Endometrial microvascular endothelial cells (primary cell): ENCODE data around the gene RIPK3. TPM values are rescaled to one million over a fixed set of nuclear protein-coding genes. Genes with fewer than 3 reads are reported as not detected.
"Not testable (repeated sequence)": the region's sequence is repeated elsewhere in the genome, so short reads cannot be mapped to it uniquely, and the experiment has no call there.

Experiments
- in situ Hi-C: cut with HindIII; loops from 2 replicates; pipeline ENCODE4 v1.10.0; 2017; ENCODE audit warnings: low sequenced_read_pairs, low pct_unique_long_range_greater_than_20kb; ENCODE audit errors: inconsistent ontology term
- total RNA-seq: library from RNA; depleted of rRNA; stranded (reverse); fragments of >200 nt; gene quantifications from one replicate; pipeline ENCODE4 v1.2.3, GENCODE V29; 2015; ENCODE audit errors: inconsistent ontology term

Gene RIPK3
- total RNA-seq, 1 donor from 2014 or later = 7.2 TPM

GRCh38 chr14:24329736-24330135, 10.1 kb downstream of the RIPK3 start:
- in situ Hi-C loops = no loop called here

- in situ Hi-C loops = no loop called here
Observed at GRCh38 chr14:24329073-24329663, 10.6 kb downstream of the RIPK3 start.

GRCh38 chr14:24327914-24328313, 11.9 kb downstream of the RIPK3 start:
- in situ Hi-C loops = not testable (repeated sequence)

GRCh38 chr14:24327303-24327702, 12.5 kb downstream of the RIPK3 start:
- in situ Hi-C loops = no loop called here

DNA sequence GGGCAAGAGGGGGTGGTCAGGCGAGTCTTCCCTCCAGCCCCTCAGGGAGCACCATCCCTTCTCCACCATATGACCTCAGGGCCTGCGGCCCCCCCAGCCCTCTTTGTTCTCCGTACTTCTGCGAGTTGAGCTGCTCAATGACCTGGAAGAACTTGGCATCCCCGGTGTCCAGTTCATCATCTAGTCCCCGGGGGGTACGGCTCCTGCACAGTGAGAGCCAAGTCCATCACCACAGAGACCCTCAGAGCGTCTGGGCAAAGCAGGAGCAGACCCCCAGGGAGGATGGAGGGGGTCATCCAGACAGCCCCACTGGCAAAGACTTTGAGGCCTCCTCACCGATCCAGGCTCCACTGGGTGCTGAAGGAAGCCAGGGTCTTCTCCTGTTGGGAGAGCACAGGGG, 13.8 kb downstream of the RIPK3 start:
- in situ Hi-C loops = no loop called here

DNA sequence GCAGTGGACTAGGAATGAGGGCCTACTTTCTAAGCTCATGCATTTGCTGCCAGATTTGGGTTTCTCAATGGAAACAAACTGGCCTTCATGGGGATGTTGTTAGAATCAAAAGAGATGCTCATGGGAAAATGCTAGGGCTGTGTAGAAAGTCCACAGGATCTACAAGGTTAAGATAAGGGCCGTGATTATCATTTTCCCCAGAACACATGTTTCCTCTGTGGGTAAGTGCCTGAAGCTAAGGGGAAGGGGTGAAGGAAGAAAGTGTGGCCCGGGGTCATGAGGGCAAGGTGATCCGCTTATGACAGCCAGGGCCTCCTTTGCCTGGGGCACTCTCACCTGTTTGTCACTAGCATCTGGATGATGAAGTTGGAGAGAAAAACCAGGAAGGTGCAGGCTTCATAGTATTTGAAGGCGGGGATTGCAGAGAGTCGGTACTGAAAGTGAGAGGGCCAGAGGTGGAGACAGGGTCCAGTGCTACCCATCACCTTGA, 14.7 kb downstream of the RIPK3 start:
- in situ Hi-C loops = no loop called here

GRCh38 chr14:24324024-24324423, 15.8 kb downstream of the RIPK3 start:
- in situ Hi-C loops = no loop called here

DNA sequence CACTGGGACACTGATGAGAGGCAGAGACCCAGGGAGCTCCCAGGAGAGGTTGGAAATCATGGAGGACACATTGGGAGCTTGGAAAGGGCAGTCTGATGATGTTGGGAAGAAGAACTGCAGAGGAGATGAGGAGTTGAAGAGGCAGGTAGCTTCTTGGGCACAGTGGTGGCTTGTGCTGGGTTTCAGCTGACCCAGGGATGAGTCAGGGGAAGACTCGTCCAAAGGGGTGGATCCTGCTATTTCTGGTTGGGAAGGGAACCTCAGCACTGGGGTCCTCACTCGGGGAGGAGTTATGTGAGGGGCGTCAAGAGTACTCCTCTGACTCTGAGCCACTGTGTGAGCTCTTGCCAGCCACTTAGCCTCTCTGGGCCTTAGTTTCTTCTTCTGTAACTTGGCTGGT, 16.4 kb downstream of the RIPK3 start:
- in situ Hi-C loops = no loop called here

- in situ Hi-C loops = no loop called here
Observed at GRCh38 chr14:24322672-24323071, 17.1 kb downstream of the RIPK3 start.

DNA sequence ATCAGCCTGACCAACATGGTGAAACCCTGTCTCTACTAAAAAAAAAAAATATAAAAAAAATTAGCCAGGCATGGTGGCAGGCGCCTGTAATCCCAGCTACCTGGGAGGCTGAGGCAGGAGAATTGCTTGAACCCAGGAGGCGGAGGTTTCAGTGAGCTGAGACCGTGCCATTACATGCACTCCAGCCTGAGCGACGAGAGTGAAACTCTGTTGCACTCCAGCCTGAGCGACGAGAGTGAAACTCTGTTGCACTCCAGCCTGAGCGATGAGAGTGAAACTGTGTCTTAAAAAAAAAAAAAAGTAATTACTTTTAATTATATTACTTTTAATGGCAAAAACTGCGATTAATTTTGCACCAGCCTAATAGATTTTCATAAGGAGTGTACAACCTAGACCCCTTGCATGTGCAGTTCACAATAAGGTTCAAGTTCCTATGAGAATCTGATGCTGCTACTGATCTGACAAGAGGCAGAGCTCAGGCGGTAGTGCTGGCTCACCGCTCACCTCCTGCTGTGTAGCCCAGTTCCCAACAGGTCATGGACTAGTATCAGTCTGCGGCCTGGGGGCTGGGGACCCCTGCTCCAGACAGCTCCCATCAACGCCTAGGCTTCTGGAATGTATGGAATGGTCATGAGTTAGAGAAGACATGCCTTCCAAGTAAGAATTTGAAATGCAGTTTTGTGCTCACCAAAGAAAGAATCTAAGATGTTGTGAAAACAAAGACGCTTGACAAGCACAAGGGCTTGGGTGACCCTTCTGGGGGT, 18.4 kb downstream of the RIPK3 start:
- in situ Hi-C loops = no loop called here

DNA sequence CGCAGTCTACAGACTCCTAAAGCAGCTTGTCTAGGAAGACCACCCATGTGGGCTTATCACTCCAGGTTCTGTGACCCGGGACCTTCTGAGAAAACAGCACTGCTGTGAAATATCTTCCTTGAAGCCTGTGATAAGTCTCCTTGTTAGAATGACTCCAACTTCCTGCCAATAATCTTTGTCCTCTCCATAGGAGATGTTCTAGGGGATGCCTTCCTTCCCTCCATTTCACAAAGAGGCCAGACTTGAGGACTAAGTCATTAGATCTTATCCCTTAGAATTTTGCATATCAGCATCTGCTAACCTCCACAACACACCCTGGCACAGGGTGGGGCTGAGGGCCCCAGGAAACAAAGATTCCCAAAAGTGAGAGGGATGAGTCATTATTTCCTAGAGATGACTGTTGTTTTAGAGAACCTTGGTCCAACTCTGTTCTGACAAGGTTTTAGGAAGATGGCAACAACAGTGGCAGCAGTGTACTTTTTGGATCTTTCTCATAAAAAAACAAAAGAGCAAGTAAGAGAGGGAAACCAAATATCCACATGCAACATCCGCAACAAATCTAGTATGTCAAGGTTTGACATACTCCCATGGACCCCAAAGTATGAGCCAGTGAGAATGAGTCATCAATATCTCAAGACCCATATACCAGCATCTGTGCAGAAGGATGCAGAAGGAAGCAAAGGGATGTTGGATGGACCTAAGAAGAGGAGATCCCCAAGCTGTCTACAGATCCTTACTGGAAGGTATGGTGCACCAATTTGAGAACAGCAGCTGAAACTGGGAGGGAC, 22.5 kb downstream of the RIPK3 start:
- in situ Hi-C loops = no loop called here

DNA sequence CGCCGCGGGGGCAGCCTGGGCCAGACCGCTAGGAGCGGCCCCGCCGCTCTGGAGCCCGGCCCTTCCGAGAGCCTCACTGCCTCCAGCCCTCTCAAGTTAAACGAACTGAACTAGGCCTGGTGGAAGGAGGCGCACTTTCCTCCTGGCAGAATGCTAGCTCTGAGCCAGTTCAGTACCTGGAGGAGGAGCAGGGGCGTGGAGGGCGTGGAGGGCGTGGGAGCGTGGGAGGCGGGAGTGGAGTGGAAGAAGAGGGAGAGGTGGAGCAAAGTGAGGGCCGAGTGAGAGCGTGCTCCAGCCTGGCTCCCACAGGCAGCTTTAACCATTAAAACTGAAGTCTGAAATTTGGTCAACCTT, 23.2 kb downstream of the RIPK3 start:
- in situ Hi-C loops = no loop called here

DNA sequence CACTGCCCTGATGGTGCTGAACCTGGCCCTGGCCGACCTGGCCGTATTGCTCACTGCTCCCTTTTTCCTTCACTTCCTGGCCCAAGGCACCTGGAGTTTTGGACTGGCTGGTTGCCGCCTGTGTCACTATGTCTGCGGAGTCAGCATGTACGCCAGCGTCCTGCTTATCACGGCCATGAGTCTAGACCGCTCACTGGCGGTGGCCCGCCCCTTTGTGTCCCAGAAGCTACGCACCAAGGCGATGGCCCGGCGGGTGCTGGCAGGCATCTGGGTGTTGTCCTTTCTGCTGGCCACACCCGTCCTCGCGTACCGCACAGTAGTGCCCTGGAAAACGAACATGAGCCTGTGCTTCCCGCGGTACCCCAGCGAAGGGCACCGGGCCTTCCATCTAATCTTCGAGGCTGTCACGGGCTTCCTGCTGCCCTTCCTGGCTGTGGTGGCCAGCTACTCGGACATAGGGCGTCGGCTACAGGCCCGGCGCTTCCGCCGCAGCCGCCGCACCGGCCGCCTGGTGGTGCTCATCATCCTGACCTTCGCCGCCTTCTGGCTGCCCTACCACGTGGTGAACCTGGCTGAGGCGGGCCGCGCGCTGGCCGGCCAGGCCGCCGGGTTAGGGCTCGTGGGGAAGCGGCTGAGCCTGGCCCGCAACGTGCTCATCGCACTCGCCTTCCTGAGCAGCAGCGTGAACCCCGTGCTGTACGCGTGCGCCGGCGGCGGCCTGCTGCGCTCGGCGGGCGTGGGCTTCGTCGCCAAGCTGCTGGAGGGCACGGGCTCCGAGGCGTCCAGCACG, 23.8 kb downstream of the RIPK3 start:
- in situ Hi-C loops = no loop called here

DNA sequence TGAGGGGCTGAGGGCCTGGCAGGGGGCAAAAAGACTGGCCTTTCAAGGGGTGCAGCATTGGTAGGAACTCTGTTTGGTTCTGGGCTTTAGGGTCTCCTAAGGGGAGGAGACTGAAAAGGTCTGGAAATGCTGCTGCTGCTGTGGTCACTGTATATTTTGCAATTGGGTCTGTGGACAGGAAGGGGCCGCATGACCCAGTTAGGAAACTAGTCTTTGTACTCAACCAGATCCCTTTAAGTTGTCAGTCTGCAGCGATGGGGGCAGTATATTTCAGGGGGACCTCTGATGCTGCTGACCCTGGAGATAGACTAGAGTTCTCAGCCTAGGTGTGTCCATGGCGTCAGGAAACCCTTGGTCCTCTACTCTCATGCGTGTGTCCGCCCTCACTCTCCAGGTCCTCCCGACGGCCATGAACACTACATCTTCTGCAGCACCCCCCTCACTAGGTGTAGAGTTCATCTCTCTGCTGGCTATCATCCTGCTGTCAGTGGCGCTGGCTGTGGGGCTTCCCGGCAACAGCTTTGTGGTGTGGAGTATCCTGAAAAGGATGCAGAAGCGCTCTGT, 24.5 kb downstream of the RIPK3 start:
- in situ Hi-C loops = no loop called here

GRCh38 chr14:24314377-24315193, 25.2 kb downstream of the RIPK3 start:
- in situ Hi-C loops = no loop called here

GRCh38 chr14:24313913-24314312, 25.9 kb downstream of the RIPK3 start:
- in situ Hi-C loops = no loop called here

GRCh38 chr14:24312736-24313507, 26.9 kb downstream of the RIPK3 start:
- in situ Hi-C loops = no loop called here
